HG03565 (cell line): ENCODE data around the gene HMX3.

ENCODE experiments used
- ATAC-seq: cut with Tn5 transposase; IDR thresholded peaks from one replicate; pipeline ENCODE4 v1.9.1; 2021; ENCODE audit warnings: mild to moderate bottlenecking, moderate library complexity; ENCODE audit not compliant: unreplicated experiment

HMX3 gene

GRCh38 chr10:123135415-123136141, at the start of gene HMX3:
HMX3 (plus strand) TSS chr10:123135970; CDS start chr10:123136051, 81 bp downstream.
- ATAC-seq, result no peak

- ATAC-seq, result no peak
Measured at GRCh38 chr10:123086281-123086680, 49.5 kb upstream of the HMX3 start.

- no peak for ATAC-seq
Measured at GRCh38 chr10:123087348-123087747, 48.4 kb upstream of the HMX3 start.

GRCh38 chr10:123087786-123088185, 48.0 kb upstream of the HMX3 start:
- ATAC-seq, result no peak

GRCh38 chr10:123092635-123093414, 42.9 kb upstream of the HMX3 start:
- ATAC-seq, result no peak

GRCh38 chr10:123093489-123093888, 42.3 kb upstream of the HMX3 start:
- ATAC-seq, result no peak

GRCh38 chr10:123096452-123096851, 39.3 kb upstream of the HMX3 start:
- ATAC-seq, result no peak

GRCh38 chr10:123097039-123097438, 38.7 kb upstream of the HMX3 start:
- no peak for ATAC-seq

GRCh38 chr10:123100030-123100762, 35.6 kb upstream of the HMX3 start:
- no peak for ATAC-seq

GRCh38 chr10:123101872-123102271, 33.9 kb upstream of the HMX3 start:
- no peak for ATAC-seq

GRCh38 chr10:123102673-123103072, 33.1 kb upstream of the HMX3 start:
- ATAC-seq, result no peak

- no peak for ATAC-seq
Measured at GRCh38 chr10:123103944-123104343, 31.8 kb upstream of the HMX3 start.

GRCh38 chr10:123109466-123109865, 26.3 kb upstream of the HMX3 start:
- no peak for ATAC-seq

- ATAC-seq, result no peak
Measured at GRCh38 chr10:123117644-123118417, 17.9 kb upstream of the HMX3 start.

GRCh38 chr10:123119081-123119480, 16.7 kb upstream of the HMX3 start:
- ATAC-seq, result no peak

- no peak for ATAC-seq
Measured at GRCh38 chr10:123126246-123126645, 9.5 kb upstream of the HMX3 start.

- no peak for ATAC-seq
Measured at GRCh38 chr10:123129618-123130271, 6.0 kb upstream of the HMX3 start.

- no peak for ATAC-seq
Measured at GRCh38 chr10:123132576-123133477, 2.9 kb upstream of the HMX3 start.
